HepG2 (cell line): ENCODE data around the gene POU2AF2. TPM values are rescaled to one million over a fixed set of nuclear protein-coding genes. Genes with fewer than 3 reads are reported as not detected.

ENCODE experiments used
- GFI1 ChIP-seq: sonication (generic); formaldehyde crosslinking; IDR thresholded peaks from 2 replicates; pipeline ENCODE4 v1.5.0; 2020; ENCODE audit warnings: missing genetic modification reagents, mild to moderate bottlenecking, borderline replicate concordance
- HDAC1 ChIP-seq: sonication (generic); formaldehyde crosslinking; IDR thresholded peaks from 2 replicates; pipeline ENCODE4 v1.5.1; 2020; ENCODE audit warnings: mild to moderate bottlenecking, missing genetic modification reagents
- HNF1A ChIP-seq, 2 experiments: sonication (generic) in 1 of 2; formaldehyde crosslinking in 1 of 2; IDR thresholded peaks; 2 replicates each; pipeline versions ENCODE4 v1.4.0 to v1.6.1; 2016 to 2020; ENCODE audit warnings: borderline replicate concordance in 1 of 2, low read depth in 1 of 2, mild to moderate bottlenecking in 1 of 2, missing genetic modification reagents in 1 of 2
- HNRNPK ChIP-seq: fragments of 200-400 bp; formaldehyde crosslinking; IDR thresholded peaks from 2 replicates; pipeline ENCODE4 v1.6.1; 2018; ENCODE audit warnings: low read length, low read depth, moderate library complexity, mild to moderate bottlenecking; ENCODE audit not compliant: poor library complexity, severe bottlenecking
- MED1 ChIP-seq: sonication (generic); formaldehyde crosslinking; IDR thresholded peaks from 2 replicates; pipeline ENCODE4 v1.4.0; 2020; ENCODE audit warnings: missing genetic modification reagents
- MED13 ChIP-seq: sonication (generic); formaldehyde crosslinking; IDR thresholded peaks from 2 replicates; pipeline ENCODE4 v1.5.0; 2020; ENCODE audit warnings: missing genetic modification reagents
- NONO ChIP-seq, 2 experiments: fragments of 450-650 bp in 1 of 2; sonication (generic) in 1 of 2; formaldehyde crosslinking in 1 of 2; IDR thresholded peaks in 1 of 2; conservative IDR thresholded peaks in 1 of 2; 2 replicates each; pipeline versions ENCODE4 v1.6.1 to v1.8.0; 2017 to 2022; ENCODE audit warnings: mild to moderate bottlenecking in 1 of 2, missing genetic modification reagents in 1 of 2, moderate library complexity in 1 of 2
- SOX6 ChIP-seq, 2 experiments: fragments of 450-650 bp in 1 of 2; sonication (generic) in 1 of 2; formaldehyde crosslinking in 1 of 2; IDR thresholded peaks; 2 replicates each; pipeline versions ENCODE4 v1.4.0 to v1.6.1; 2017 to 2020; ENCODE audit warnings: antibody characterized with exemption in 1 of 2, mild to moderate bottlenecking in 1 of 2, missing genetic modification reagents in 1 of 2
- THAP7 ChIP-seq: sonication (generic); formaldehyde crosslinking; IDR thresholded peaks from 2 replicates; pipeline ENCODE4 v1.8.1; 2023; ENCODE audit warnings: mild to moderate bottlenecking, missing genetic modification reagents
- YY1 ChIP-seq: IDR thresholded peaks from 2 replicates; pipeline ENCODE4 v1.6.1; 2011; ENCODE audit warnings: low read length, low read depth, moderate library complexity, mild to moderate bottlenecking; ENCODE audit not compliant: insufficient read depth, insufficient replicate concordance
- ZFP82 ChIP-seq: sonication (generic); formaldehyde crosslinking; IDR thresholded peaks from 2 replicates; pipeline ENCODE4 v1.5.1; 2020; ENCODE audit warnings: mild to moderate bottlenecking, missing genetic modification reagents, borderline replicate concordance
- ZNF296 ChIP-seq: sonication (generic); formaldehyde crosslinking; conservative IDR thresholded peaks from 2 replicates; pipeline ENCODE4 v1.5.0; 2020; ENCODE audit warnings: mild to moderate bottlenecking, missing genetic modification reagents
- ZNF33B ChIP-seq: sonication (generic); formaldehyde crosslinking; IDR thresholded peaks from 2 replicates; pipeline ENCODE4 v1.5.1; 2020; ENCODE audit warnings: mild to moderate bottlenecking, missing genetic modification reagents
- ZNF605 ChIP-seq: sonication (generic); formaldehyde crosslinking; IDR thresholded peaks from 2 replicates; pipeline ENCODE4 v1.8.0; 2022; ENCODE audit warnings: mild to moderate bottlenecking, missing genetic modification reagents
- ZNF777 ChIP-seq: sonication (generic); formaldehyde crosslinking; IDR thresholded peaks from 2 replicates; pipeline ENCODE4 v1.4.0; 2020; ENCODE audit warnings: missing genetic modification reagents
- polyA plus RNA-seq, 8 experiments: library from polyadenylated mRNA; depleted of rRNA in 3 of 8; stranded (reverse) in 7 of 8; unstranded in 1 of 8; fragments of >200 nt; fragmentation: Illumina TruSeq in 4 of 8; extraction: Trizol in 4 of 8; gene quantifications; 2 replicates each; pipeline versions ENCODE4 v1.2.1 to v1.2.3, GENCODE V29; 2011 to 2016; ENCODE audit warnings: low read depth in 4 of 8, missing spikeins in 1 of 8, mixed read lengths in 1 of 8; ENCODE audit not compliant: insufficient read depth in 1 of 8
- total RNA-seq, 5 experiments: library from RNA; depleted of rRNA; stranded (reverse); fragments of >200 nt; fragmentation: Illumina TruSeq; extraction: Trizol; gene quantifications; 2 replicates each; pipeline ENCODE4 v1.2.3, GENCODE V29; 2016; ENCODE audit warnings: low read depth in 1 of 5
- TF ChIP-seq, protein P1 (sequence below): sonication (generic); formaldehyde crosslinking; IDR thresholded peaks from 2 replicates; pipeline ENCODE4 v1.8.0; 2022; ENCODE audit warnings: low read depth, missing genetic modification reagents
- TF ChIP-seq, protein P2 (sequence below): sonication (generic); formaldehyde crosslinking; IDR thresholded peaks from 2 replicates; pipeline ENCODE4 v1.5.0; 2020; ENCODE audit warnings: mild to moderate bottlenecking, missing genetic modification reagents

The POU2AF2 gene
- total and polyA plus RNA-seq, 2 of the 13 experiments (the other 11 are each of a cell fraction or from before 2014, with no cell fraction given): 0.11 TPM; not detected in 1

DNA sequence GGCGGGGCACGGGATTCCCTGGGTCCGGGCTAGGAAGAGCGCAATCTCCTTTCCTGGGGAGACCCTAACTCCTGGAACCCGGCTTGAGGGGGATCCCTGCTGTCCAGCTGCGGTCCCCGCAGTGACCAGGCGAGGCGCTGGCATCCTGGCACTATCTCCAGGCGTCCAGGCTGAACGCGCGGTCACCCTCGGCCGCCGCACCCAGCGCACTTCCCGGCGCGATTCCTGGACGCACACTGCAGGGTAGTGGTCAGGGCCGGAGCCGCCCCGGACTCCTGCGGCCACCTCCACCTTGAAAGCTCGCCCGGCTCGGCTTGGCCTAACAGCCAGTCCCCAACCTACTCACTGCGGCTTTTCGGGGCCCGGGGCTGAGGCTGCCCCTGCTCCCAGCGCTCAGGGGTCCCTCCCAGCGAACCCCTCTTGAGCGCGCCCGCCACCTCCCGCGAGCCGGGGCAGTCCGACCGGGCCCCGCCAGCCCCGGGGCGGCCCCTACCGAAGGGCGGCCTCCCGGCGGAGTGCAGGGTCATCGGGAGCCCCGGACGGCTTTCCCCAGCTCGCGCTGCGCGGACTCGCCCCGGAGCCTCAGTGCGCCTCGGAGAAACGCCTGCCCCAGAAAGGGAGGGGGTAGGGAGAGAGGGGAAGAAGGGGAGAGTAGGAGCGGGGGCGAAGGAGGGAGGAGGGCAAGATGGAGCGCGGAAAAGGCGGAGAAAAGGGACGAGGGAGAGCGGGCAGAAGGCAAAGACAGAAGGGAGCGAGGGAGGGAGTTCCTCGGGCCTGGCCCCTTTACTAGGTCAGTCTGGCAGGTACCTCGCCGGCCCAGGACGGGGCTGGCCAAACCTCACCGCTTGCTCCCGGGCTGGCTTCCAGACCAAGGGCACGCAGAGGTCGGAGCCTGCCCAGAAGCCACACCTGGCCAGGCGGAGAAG lies 53.8 kb downstream of the POU2AF2 start (continued):
- TF ChIP-seq, protein P1, sequence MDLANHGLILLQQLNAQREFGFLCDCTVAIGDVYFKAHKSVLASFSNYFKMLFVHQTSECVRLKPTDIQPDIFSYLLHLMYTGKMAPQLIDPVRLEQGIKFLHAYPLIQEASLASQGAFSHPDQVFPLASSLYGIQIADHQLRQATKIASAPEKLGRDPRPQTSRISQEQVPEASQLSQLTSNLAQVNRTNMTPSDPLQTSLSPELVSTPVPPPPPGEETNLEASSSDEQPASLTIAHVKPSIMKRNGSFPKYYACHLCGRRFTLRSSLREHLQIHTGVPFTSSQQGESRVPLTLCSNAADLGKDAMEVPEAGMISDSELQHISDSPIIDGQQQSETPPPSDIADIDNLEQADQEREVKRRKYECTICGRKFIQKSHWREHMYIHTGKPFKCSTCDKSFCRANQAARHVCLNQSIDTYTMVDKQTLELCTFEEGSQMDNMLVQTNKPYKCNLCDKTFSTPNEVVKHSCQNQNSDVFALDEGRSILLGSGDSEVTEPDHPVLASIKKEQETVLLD (CRISPR knock-in tag): 0 out of 2 replicates have a peak, but pooled peaks have one; percentile 11
- TF ChIP-seq SOX6 (IDR thresholded peaks at IDR 0.05): no peak
- no peak; the same call in 1 of the 2 replicates for TF ChIP-seq SOX6 (CRISPR knock-in tag; IDR thresholded peaks at IDR 0.05)
- TF ChIP-seq ZNF777 (CRISPR knock-in tag): peak; percentile 70
- peak; percentile 46 for TF ChIP-seq YY1
- TF ChIP-seq NONO (IDR thresholded peaks at IDR 0.05): no peak
- TF ChIP-seq NONO (CRISPR knock-in tag; conservative IDR thresholded peaks at IDR 0.05): peak; percentile 67
- TF ChIP-seq ZFP82 (CRISPR knock-in tag): peak; percentile 36; the same call in 1 of the 2 replicates
- TF ChIP-seq MED13: peak; percentile 45; the same call in 1 of the 2 replicates
- TF ChIP-seq, protein P2, sequence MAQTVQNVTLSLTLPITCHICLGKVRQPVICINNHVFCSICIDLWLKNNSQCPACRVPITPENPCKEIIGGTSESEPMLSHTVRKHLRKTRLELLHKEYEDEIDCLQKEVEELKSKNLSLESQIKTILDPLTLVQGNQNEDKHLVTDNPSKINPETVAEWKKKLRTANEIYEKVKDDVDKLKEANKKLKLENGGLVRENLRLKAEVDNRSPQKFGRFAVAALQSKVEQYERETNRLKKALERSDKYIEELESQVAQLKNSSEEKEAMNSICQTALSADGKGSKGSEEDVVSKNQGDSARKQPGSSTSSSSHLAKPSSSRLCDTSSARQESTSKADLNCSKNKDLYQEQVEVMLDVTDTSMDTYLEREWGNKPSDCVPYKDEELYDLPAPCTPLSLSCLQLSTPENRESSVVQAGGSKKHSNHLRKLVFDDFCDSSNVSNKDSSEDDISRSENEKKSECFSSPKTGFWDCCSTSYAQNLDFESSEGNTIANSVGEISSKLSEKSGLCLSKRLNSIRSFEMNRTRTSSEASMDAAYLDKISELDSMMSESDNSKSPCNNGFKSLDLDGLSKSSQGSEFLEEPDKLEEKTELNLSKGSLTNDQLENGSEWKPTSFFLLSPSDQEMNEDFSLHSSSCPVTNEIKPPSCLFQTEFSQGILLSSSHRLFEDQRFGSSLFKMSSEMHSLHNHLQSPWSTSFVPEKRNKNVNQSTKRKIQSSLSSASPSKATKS (CRISPR knock-in tag): no peak
- peak; percentile 66 for TF ChIP-seq HDAC1 (CRISPR knock-in tag)
- no peak for TF ChIP-seq ZNF33B (CRISPR knock-in tag)
- peak; percentile 99 for TF ChIP-seq HNRNPK
- peak; percentile 57; the same call in 1 of the 2 replicates for TF ChIP-seq GFI1 (CRISPR knock-in tag)
- no peak for TF ChIP-seq ZNF605 (CRISPR knock-in tag)
- no peak for TF ChIP-seq HNF1A (IDR thresholded peaks at IDR 0.05; ENCODE audit: low read depth)
- TF ChIP-seq HNF1A (CRISPR knock-in tag; IDR thresholded peaks at IDR 0.05; ENCODE audit: borderline replicate concordance): peak; percentile 53; the same call in 1 of the 2 replicates
- TF ChIP-seq THAP7: 0 out of 2 replicates have a peak, but pooled peaks have one; percentile 53
- no peak; the same call in 1 of the 2 replicates for TF ChIP-seq ZNF296 (CRISPR knock-in tag)
- peak; percentile 41; the same call in 1 of the 2 replicates for TF ChIP-seq MED1 (CRISPR knock-in tag)
